Prostate gland (tissue), 2 donors: ENCODE results near the gene PTPRK. TPM values are rescaled to one million over a fixed set of nuclear protein-coding genes. Genes with fewer than 3 reads are reported as not detected.

ENCODE experiments used
- DNase-seq: peaks from one replicate; pipeline ENCODE4 v3.0.0-alpha.2; 2019; ENCODE audit warnings: low spot score
- H3K27ac ChIP-seq, 2 donors: fragments of 200-600 bp; sonication (generic); 2 replicates each; pipeline ENCODE4 v1.5.1; 2017 to 2019
- H3K27me3 ChIP-seq: fragments of 200-600 bp; sonication (generic); replicated peaks from 2 replicates; pipeline ENCODE4 v1.5.1; 2019; ENCODE audit not compliant: insufficient read depth
- H3K36me3 ChIP-seq, 2 donors: fragments of 200-600 bp; sonication (generic); 1 replicate in 1 of 2; 2 replicates in 1 of 2; pipeline versions ENCODE4 v1.5.1 to v1.8.1; 2017 to 2019
- H3K4me1 ChIP-seq: fragments of 200-600 bp; sonication (generic); replicated peaks from 2 replicates; pipeline ENCODE4 v1.5.1; 2019
- H3K4me3 ChIP-seq, 2 donors: fragments of 200-600 bp; sonication (generic); 2 replicates each; pipeline ENCODE4 v1.5.1; 2017 to 2019
- H3K9me3 ChIP-seq: fragments of 200-600 bp; sonication (generic); 2 replicates; pipeline ENCODE4 v1.5.1; 2017
- POLR2A ChIP-seq: fragments of 450-650 bp; IDR thresholded peaks from one replicate; pipeline ENCODE4 v1.6.1; 2016; ENCODE audit warnings: antibody characterized with exemption, mild to moderate bottlenecking
- POLR2AphosphoS5 ChIP-seq: sonication (generic); formaldehyde crosslinking; IDR thresholded peaks from one replicate; pipeline ENCODE4 v1.6.1; 2017; ENCODE audit warnings: antibody characterized with exemption
- WGBS: methylation state at CpG from one replicate; pipeline ENCODE4 v1.1.5; 2018; 5-methylcytosine and 5-hydroxymethylcytosine counted together
- intact Hi-C: fragments of 100-400 bp; cut with DNase I; formaldehyde crosslinking; loops from one replicate; pipeline ENCODE4 v1.14.2; 2022
- total RNA-seq, 2 donors: library from RNA; depleted of rRNA; stranded (reverse); fragments of >200 nt; gene quantifications; one replicate each; pipeline ENCODE4 v1.1.0, GENCODE V29; 2016
- TF ChIP-seq, protein P1 (sequence below), 4 experiments: fragments of 200-600 bp in 2 of 4; fragments of 450-650 bp in 2 of 4; sonication (generic) in 2 of 4; IDR thresholded peaks; 1 replicate in 3 of 4; 2 replicates in 1 of 4; pipeline ENCODE4 v1.5.1; 2016 to 2019; ENCODE audit warnings: antibody characterized with exemption in 4 of 4, mild to moderate bottlenecking in 2 of 4, moderate library complexity in 2 of 4

PTPRK gene
- total RNA-seq, 2 donors from 2014 or later = 32.0 to 64.6 TPM

- Histone ChIP-seq H3K4me1 (no peaks in the 10 kb centered on the region), H3K36me3 (no peaks in the 10 kb centered on the region), H3K27me3 (no peaks in the 10 kb centered on the region), H3K27ac (no peak overlapping the region), H3K4me3 (no peak overlapping the region), H3K9me3 (no peaks in the 10 kb centered on the region)
- TF ChIP-seq, protein P1, sequence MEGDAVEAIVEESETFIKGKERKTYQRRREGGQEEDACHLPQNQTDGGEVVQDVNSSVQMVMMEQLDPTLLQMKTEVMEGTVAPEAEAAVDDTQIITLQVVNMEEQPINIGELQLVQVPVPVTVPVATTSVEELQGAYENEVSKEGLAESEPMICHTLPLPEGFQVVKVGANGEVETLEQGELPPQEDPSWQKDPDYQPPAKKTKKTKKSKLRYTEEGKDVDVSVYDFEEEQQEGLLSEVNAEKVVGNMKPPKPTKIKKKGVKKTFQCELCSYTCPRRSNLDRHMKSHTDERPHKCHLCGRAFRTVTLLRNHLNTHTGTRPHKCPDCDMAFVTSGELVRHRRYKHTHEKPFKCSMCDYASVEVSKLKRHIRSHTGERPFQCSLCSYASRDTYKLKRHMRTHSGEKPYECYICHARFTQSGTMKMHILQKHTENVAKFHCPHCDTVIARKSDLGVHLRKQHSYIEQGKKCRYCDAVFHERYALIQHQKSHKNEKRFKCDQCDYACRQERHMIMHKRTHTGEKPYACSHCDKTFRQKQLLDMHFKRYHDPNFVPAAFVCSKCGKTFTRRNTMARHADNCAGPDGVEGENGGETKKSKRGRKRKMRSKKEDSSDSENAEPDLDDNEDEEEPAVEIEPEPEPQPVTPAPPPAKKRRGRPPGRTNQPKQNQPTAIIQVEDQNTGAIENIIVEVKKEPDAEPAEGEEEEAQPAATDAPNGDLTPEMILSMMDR (IDR thresholded peaks at IDR 0.05) = no peak
- no peak for TF ChIP-seq POLR2A
- no peak for TF ChIP-seq POLR2AphosphoS5
- intact Hi-C loops = no loop called here
- no peak for DNase-seq
- 91% methylated on average over 5 of the region's 5 CpGs for WGBS
These were observed 457.4 kb downstream of the PTPRK start for GRCh38 chr6:128062882-128063603.

DNA sequence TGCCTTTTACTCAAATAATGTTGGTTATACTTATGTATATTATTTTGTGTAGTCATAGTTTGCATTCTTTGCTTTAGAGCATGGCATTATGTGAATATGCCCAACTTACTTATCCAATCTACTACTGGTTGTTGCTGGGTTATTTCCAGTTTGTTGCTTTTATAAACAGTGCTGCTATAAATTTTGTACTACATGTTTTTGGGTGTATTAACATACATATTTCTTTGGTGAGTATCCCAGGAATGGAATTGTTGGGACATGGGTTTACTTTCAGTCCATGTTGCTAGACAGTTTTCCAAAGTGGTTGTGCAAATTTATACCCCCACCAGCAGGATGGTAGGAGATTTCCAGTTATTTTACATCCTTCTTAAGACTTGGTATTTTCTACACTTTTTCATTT is 462.5 kb downstream of the PTPRK start:
- H3K9me3 ChIP-seq = no peaks in the 10 kb centered on the region
- DNase-seq = no peak
- no peaks in the 10 kb centered on the region for H3K27me3 ChIP-seq
- H3K4me1 ChIP-seq = no peaks in the 10 kb centered on the region
- H3K27ac ChIP-seq = no peak overlapping the region
- TF ChIP-seq POLR2A = no peak
- TF ChIP-seq, protein P1 (IDR thresholded peaks at IDR 0.05) = no peak
- no peak for TF ChIP-seq POLR2AphosphoS5
- intact Hi-C loops = no loop called here
- no peak overlapping the region for H3K4me3 ChIP-seq
- H3K36me3 ChIP-seq = no peaks in the 10 kb centered on the region

- H3K27me3 ChIP-seq = no peaks in the 10 kb centered on the region
- TF ChIP-seq POLR2AphosphoS5 (no peak), POLR2A (no peak)
- TF ChIP-seq, protein P1 (IDR thresholded peaks at IDR 0.05) = no peak
- intact Hi-C loops = no loop called here
- no peaks in the 10 kb centered on the region for H3K9me3 ChIP-seq
- WGBS = 97% methylated on average over 3 of the region's 3 CpGs
- no peak overlapping the region for H3K4me3 ChIP-seq
- H3K27ac ChIP-seq = no peak overlapping the region
- no peaks in the 10 kb centered on the region for H3K4me1 ChIP-seq
- H3K36me3 ChIP-seq = no peaks in the 10 kb centered on the region
- no peak for DNase-seq
These were observed 462.9 kb downstream of the PTPRK start for GRCh38 chr6:128057541-128057940.

- no peaks in the 10 kb centered on the region for H3K4me1 ChIP-seq
- H3K9me3 ChIP-seq = no peaks in the 10 kb centered on the region
- DNase-seq = no peak
- no peak overlapping the region for H3K27ac ChIP-seq
- over 99% methylated on average over 5 of the region's 5 CpGs for WGBS
- no peak overlapping the region for H3K4me3 ChIP-seq
- no peaks in the 10 kb centered on the region for H3K36me3 ChIP-seq
- TF ChIP-seq, protein P1 (IDR thresholded peaks at IDR 0.05) = no peak
- TF ChIP-seq POLR2A (no peak), POLR2AphosphoS5 (no peak)
- H3K27me3 ChIP-seq = no peaks in the 10 kb centered on the region
- intact Hi-C loops = no loop called here
These were observed 467.3 kb downstream of the PTPRK start for GRCh38 chr6:128053109-128053508.

- no peaks in the 10 kb centered on the region for H3K27me3 ChIP-seq
- intact Hi-C loops = no loop called here
- no peaks in the 10 kb centered on the region for H3K9me3 ChIP-seq
- H3K27ac ChIP-seq = no peak overlapping the region
- no peak for TF ChIP-seq POLR2AphosphoS5
- TF ChIP-seq, protein P1 (IDR thresholded peaks at IDR 0.05) = no peak
- TF ChIP-seq POLR2A = no peak
- 81% methylated on average over 3 of the region's 3 CpGs for WGBS
- H3K36me3 ChIP-seq = no peaks in the 10 kb centered on the region
- no peak for DNase-seq
- no peak overlapping the region for H3K4me3 ChIP-seq
- H3K4me1 ChIP-seq = no peaks in the 10 kb centered on the region
These were observed 472.4 kb downstream of the PTPRK start for GRCh38 chr6:128047989-128048388.
